ENCODE results near the gene SNPH.

Gene SNPH

GRCh38 chr20:1273366-1273765, 7.3 kb downstream of the SNPH start:
- TF ChIP-seq REST (IDR thresholded peaks at IDR 0.05; ENCODE audit: low read depth), result no peak
- peak; percentile 50; the same call in 1 of the 2 replicates for TF ChIP-seq TEAD4 (IDR thresholded peaks at IDR 0.05)
- TF ChIP-seq TCF12 (IDR thresholded peaks at IDR 0.05; ENCODE audit: low read depth), result no peak

DNA sequence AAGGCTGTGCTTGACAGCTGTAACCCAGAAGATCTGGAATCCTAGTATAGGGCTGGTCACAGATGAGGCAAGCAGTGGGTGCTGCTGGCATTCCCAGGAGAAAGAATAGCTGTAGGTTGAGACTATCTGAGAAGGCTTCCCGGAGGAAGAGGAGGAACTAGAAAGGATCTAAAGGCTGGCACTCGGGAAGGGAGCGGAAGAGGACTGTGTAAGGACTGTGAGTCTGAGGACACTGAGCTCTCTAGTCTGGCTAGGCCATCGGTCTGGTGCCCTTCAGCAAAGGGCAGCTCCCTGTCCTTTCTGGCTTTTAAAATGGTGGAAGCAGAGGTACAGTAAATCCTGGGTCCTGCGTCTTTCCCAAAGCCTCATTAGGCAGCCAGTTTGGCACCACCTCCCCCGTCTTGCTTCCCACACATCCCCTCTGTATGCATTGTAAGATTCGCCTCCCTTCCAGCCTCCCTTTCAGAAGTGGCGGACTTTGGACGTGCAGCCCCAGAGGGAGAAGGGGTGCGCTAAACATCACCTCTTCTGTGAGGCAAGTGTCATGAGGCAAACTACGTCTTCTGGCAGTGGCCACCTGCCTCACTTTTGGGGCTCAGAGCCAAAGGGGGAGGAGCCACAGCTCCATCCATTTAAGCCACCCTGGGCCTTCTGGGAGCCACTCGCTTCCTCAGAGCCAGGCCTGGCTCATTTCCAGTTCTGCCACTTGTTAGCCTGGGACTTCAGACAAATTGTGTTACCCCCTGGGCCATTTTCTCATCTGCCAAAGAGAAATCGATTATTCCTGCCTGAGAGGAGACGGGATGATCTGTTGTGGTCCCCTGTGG, 8.6 kb downstream of the SNPH start:
- no peak for TF ChIP-seq REST (IDR thresholded peaks at IDR 0.05; ENCODE audit: low read depth)
- no peak for TF ChIP-seq ZBTB7A (IDR thresholded peaks at IDR 0.05; ENCODE audit: low read depth)
- TF ChIP-seq TAF1 (IDR thresholded peaks at IDR 0.05; ENCODE audit: low read depth), result no peak
- TF ChIP-seq EGR1 (IDR thresholded peaks at IDR 0.05), result no peak
- TF ChIP-seq TEAD4 (IDR thresholded peaks at IDR 0.05), result no peak
- TF ChIP-seq CEBPB (IDR thresholded peaks at IDR 0.05), result no peak
- TF ChIP-seq NFIC (IDR thresholded peaks at IDR 0.05), result no peak
- TF ChIP-seq, protein P1, sequence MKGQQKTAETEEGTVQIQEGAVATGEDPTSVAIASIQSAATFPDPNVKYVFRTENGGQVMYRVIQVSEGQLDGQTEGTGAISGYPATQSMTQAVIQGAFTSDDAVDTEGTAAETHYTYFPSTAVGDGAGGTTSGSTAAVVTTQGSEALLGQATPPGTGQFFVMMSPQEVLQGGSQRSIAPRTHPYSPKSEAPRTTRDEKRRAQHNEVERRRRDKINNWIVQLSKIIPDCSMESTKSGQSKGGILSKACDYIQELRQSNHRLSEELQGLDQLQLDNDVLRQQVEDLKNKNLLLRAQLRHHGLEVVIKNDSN (IDR thresholded peaks at IDR 0.05), result no peak
- TF ChIP-seq YY1 (IDR thresholded peaks at IDR 0.05; ENCODE audit: low read depth), result no peak
- TF ChIP-seq FOXM1 (IDR thresholded peaks at IDR 0.05; ENCODE audit: borderline replicate concordance, low read depth), result no peak
- no peak for TF ChIP-seq TCF12 (IDR thresholded peaks at IDR 0.05; ENCODE audit: low read depth)
- no peak for TF ChIP-seq EP300 (IDR thresholded peaks at IDR 0.05; ENCODE audit: borderline replicate concordance)
- TF ChIP-seq CREB1 (IDR thresholded peaks at IDR 0.05; ENCODE audit: low read depth), result no peak
- TF ChIP-seq RAD21 (IDR thresholded peaks at IDR 0.05; ENCODE audit: low read depth), result no peak
- TF ChIP-seq MAX (IDR thresholded peaks at IDR 0.05), result no peak

DNA sequence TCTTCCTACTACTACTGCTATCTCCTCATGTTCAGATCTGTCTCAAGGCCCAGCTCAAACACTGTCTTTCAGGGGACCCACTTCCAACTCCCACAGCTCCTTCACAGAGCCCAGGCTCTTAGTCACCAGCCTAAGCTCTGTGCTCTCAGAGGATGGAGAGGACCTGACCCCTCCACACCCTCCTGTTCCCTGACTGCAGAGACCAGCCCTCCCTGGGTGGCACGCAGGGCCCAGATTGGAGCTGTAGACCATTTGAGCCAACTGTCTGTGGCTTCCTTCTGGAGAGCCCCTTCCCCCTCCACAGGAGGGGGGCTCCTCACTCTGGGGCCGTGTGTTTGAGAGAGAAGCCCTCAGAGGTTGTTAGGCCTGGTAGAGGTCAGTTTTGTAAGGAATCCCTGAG, 9.8 kb downstream of the SNPH start:
- no peak for TF ChIP-seq REST (IDR thresholded peaks at IDR 0.05; ENCODE audit: low read depth)
- no peak for TF ChIP-seq TEAD4 (IDR thresholded peaks at IDR 0.05)
- no peak for TF ChIP-seq TCF12 (IDR thresholded peaks at IDR 0.05; ENCODE audit: low read depth)
- TF ChIP-seq YY1 (IDR thresholded peaks at IDR 0.05; ENCODE audit: low read depth), result no peak
- no peak for TF ChIP-seq MAX (IDR thresholded peaks at IDR 0.05)
- TF ChIP-seq NFIC (IDR thresholded peaks at IDR 0.05), result no peak
- no peak for TF ChIP-seq FOXM1 (IDR thresholded peaks at IDR 0.05; ENCODE audit: borderline replicate concordance, low read depth)
- TF ChIP-seq CEBPB (IDR thresholded peaks at IDR 0.05), result no peak
- no peak for TF ChIP-seq RAD21 (IDR thresholded peaks at IDR 0.05; ENCODE audit: low read depth)
- TF ChIP-seq TAF1 (IDR thresholded peaks at IDR 0.05; ENCODE audit: low read depth), result no peak
- no peak for TF ChIP-seq EP300 (IDR thresholded peaks at IDR 0.05; ENCODE audit: borderline replicate concordance)

DNA sequence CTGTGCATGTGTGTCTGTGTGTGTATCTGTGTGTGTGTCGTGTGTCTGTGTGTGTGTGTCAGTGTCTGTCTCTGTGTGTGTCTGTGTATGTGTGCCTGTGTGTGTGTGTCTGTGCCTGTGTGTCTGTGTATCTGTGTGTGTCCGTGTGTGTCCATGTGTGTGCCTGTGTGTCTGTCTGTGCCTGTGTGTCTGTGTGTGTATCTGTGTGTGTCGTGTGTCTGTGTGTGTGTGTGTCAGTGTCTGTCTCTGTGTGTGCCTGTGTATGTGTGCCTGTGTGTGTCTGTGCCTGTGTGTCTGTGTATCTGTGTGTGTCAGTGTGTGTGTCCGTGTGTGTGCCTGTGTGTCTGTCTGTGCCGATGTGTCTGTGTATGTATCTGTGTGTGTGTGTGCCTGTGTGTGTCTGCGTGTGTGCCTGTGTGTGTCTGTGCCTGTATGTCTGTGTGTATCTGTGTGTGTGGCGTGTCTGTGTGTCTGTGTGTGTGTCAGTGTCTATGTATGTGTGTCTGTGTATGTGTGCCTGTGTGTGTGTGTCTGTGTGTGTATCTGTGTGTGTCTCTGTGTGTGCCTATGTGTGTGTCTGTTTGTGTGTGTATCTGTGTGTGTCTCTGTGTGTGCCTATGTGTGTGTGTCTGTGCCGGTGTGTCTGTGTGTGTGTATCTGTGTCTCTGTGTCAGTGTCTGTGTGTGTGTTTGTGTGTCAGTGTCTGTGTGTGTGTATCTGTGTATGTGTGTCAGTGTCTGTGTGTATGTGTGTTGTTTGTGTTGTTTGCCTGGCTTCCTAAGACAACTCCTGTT, 11.6 kb downstream of the SNPH start:
- no peak for TF ChIP-seq TCF12 (IDR thresholded peaks at IDR 0.05; ENCODE audit: low read depth)
- TF ChIP-seq FOXM1 (IDR thresholded peaks at IDR 0.05; ENCODE audit: borderline replicate concordance, low read depth), result no peak
- TF ChIP-seq NFIC (IDR thresholded peaks at IDR 0.05), result no peak
- TF ChIP-seq CREB1 (IDR thresholded peaks at IDR 0.05; ENCODE audit: low read depth), result no peak

Data from Ishikawa (cell line).